CD4-positive, alpha-beta T cell (primary cell): ENCODE measurements around the gene GTF2F1. TPM values are rescaled to one million over a fixed set of nuclear protein-coding genes. Genes with fewer than 3 reads are reported as not detected.
"Not testable (repeated sequence)": the region's sequence is repeated elsewhere in the genome, so short reads cannot be mapped to it uniquely, and the experiment has no call there.

Experiments used
- ATAC-seq: fragments of 200-7000 bp; cut with Tn5 transposase; one replicate; pipeline ENCODE4 v1.10.0; 2022; ENCODE audit warnings: mild to moderate bottlenecking; ENCODE audit not compliant: poor library complexity
- CTCF ChIA-PET: fragments of 350-600 bp; sonication (Branson Sonifier 250); formaldehyde crosslinking; loops from one replicate; lab custom pipeline; 2021; ENCODE audit warnings: antibody characterized with exemption, inconsistent platforms; lab: Charles Lee
- POLR2A ChIA-PET: fragments of 350-600 bp; sonication (Branson Sonifier 250); formaldehyde crosslinking; loops from one replicate; lab custom pipeline; 2021; ENCODE audit warnings: antibody characterized with exemption, inconsistent platforms; lab: Charles Lee
- DNase-seq, 14 experiments: peaks; one replicate each; pipeline ENCODE4 v3.0.0-alpha.2; 2013 to 2020; ENCODE audit warnings: mixed read lengths in 2 of 14
- H3K27ac ChIP-seq, 2 donors: one replicate each; pipeline versions ENCODE4 v1.5.1 to v1.7.0; 2013; ENCODE audit warnings: low read length in 2 of 2, low read depth in 1 of 2, mild to moderate bottlenecking in 1 of 2
- H3K27me3 ChIP-seq, 2 experiments: 1 replicate in 1 of 2; 2 replicates in 1 of 2; pipeline versions ENCODE4 v1.6.1 to v1.7.0; 2013; ENCODE audit warnings: low read length in 2 of 2, control low read depth in 1 of 2, mild to moderate bottlenecking in 1 of 2, moderate library complexity in 1 of 2; ENCODE audit not compliant: insufficient read depth in 2 of 2, control insufficient read depth in 1 of 2
- H3K36me3 ChIP-seq: one replicate; pipeline ENCODE4 v1.6.1; 2013; ENCODE audit warnings: low read length, control low read depth; ENCODE audit not compliant: insufficient read depth
- H3K4me1 ChIP-seq: one replicate; pipeline ENCODE4 v1.6.1; 2013; ENCODE audit warnings: low read length, control low read depth; ENCODE audit not compliant: insufficient read depth
- H3K4me3 ChIP-seq: one replicate; pipeline ENCODE4 v1.5.1; 2013; ENCODE audit warnings: mild to moderate bottlenecking, low read length, moderate library complexity
- H3K9me3 ChIP-seq, 2 experiments: 1 replicate in 1 of 2; 2 replicates in 1 of 2; pipeline versions ENCODE4 v1.6.1 to v1.7.0; 2013; ENCODE audit warnings: low read length in 2 of 2, mild to moderate bottlenecking in 2 of 2, control low read depth in 1 of 2, moderate library complexity in 1 of 2; ENCODE audit not compliant: control insufficient read depth in 1 of 2, insufficient read depth in 1 of 2
- H3K27ac Mint-ChIP-seq: one replicate; pipeline ENCODE4 v1.8.0; 2020; ENCODE audit warnings: mixed read lengths
- H3K27me3 Mint-ChIP-seq: one replicate; pipeline ENCODE4 v1.8.0; 2021; ENCODE audit warnings: mixed read lengths
- H3K36me3 Mint-ChIP-seq: one replicate; pipeline ENCODE4 v1.8.0; 2021; ENCODE audit warnings: low read depth, mixed read lengths
- H3K4me1 Mint-ChIP-seq: one replicate; pipeline ENCODE4 v1.8.0; 2021; ENCODE audit warnings: low read depth, mixed read lengths
- H3K4me3 Mint-ChIP-seq: one replicate; pipeline ENCODE4 v1.8.0; 2020; ENCODE audit warnings: mild to moderate bottlenecking, mixed read lengths
- H3K9me3 Mint-ChIP-seq: one replicate; pipeline ENCODE4 v1.8.0; 2020; ENCODE audit warnings: mixed read lengths
- CTCF ChIP-seq: fragments of 200-600 bp; IDR thresholded peaks from one replicate; pipeline ENCODE4 v1.8.0; 2022; ENCODE audit warnings: antibody characterized with exemption, mild to moderate bottlenecking
- intact Hi-C, 2 experiments: fragments of 100-400 bp; cut with DNase I in 1 of 2; cut with micrococcal nuclease in 1 of 2; formaldehyde crosslinking; loops; one replicate each; pipeline versions ENCODE4 v1.15.1 to v1.9.0; 2023 to 2025; cut with DNase I, micrococcal nuclease
- total RNA-seq, 174 experiments: library from RNA in 2 of 174; stranded (reverse) in 2 of 174; gene quantifications; one replicate each; pipeline ENCODE4 v1.2.3 and lab custom pipeline; 2021 to 2026

GTF2F1 gene
- total RNA-seq, 2 experiments from 2014 or later = 56.1 to 61.1 TPM

- Mint-ChIP-seq H3K27me3 (no peaks in the 10 kb centered on the region), H3K4me3 (no peak overlapping the region), H3K4me1 (peaks cover under 1% of the 10 kb centered on the region), H3K9me3 (no peaks in the 10 kb centered on the region), H3K27ac (no peak overlapping the region), H3K36me3 (peaks cover 61% of the 10 kb centered on the region)
- DNase-seq = no peak
- no peak overlapping the region for H3K4me3 ChIP-seq
- no peak overlapping the region for H3K27ac ChIP-seq
- intact Hi-C loops = no loop called here
- peaks cover 20% of the 10 kb centered on the region for H3K36me3 ChIP-seq
- ChIA-PET CTCF (interaction anchor here (1.4 kb wide), 1 partner anchor 9 kb away, joined by 4 read pairs; the partner anchor contains the start of gene CLPP), POLR2A (interaction anchor here (0.8 kb wide), 1 partner anchor 20 kb away, joined by 3 read pairs; the partner anchor contains the start of gene ALKBH7)
- no peak for TF ChIP-seq CTCF
- no peaks in the 10 kb centered on the region for H3K4me1 ChIP-seq
- no peaks in the 10 kb centered on the region for H3K9me3 ChIP-seq
- ATAC-seq = no peak
- H3K27me3 ChIP-seq = no peaks in the 10 kb centered on the region
These were observed 40.4 kb downstream of the GTF2F1 start for GRCh38 chr19:6352381-6353165.

- CTCF ChIA-PET = no interaction called here
- TF ChIP-seq CTCF = no peak
- H3K27me3 Mint-ChIP-seq = no peaks in the 10 kb centered on the region
- Histone ChIP-seq H3K4me3 (no peak overlapping the region), H3K4me1 (no peaks in the 10 kb centered on the region), H3K36me3 (peaks cover 25% of the 10 kb centered on the region), H3K27ac (no peak overlapping the region), H3K9me3 (no peaks in the 10 kb centered on the region), H3K27me3 (no peaks in the 10 kb centered on the region)
- no peaks in the 10 kb centered on the region for H3K4me1 Mint-ChIP-seq
- peaks cover 59% of the 10 kb centered on the region for H3K36me3 Mint-ChIP-seq
- no peak for ATAC-seq
- no peak for DNase-seq
- no peak overlapping the region for H3K27ac Mint-ChIP-seq
- no peaks in the 10 kb centered on the region for H3K9me3 Mint-ChIP-seq
- intact Hi-C loops = no loop called here
- POLR2A ChIA-PET = no interaction called here
- no peak overlapping the region for H3K4me3 Mint-ChIP-seq
These were observed 42.3 kb downstream of the GTF2F1 start for GRCh38 chr19:6350688-6351087.

GRCh38 chr19:6349271-6349670 is 43.7 kb downstream of the GTF2F1 start:
- H3K4me3 Mint-ChIP-seq, H3K27ac ChIP-seq, intact Hi-C loops, H3K9me3 ChIP-seq, H3K27me3 Mint-ChIP-seq, H3K9me3 Mint-ChIP-seq, H3K27me3 ChIP-seq, CTCF ChIA-PET, H3K27ac Mint-ChIP-seq, DNase-seq, POLR2A ChIA-PET, H3K4me1 Mint-ChIP-seq, ATAC-seq, H3K4me1 ChIP-seq, H3K4me3 ChIP-seq: not testable (repeated sequence)
- peaks cover 56% of the 10 kb centered on the region for H3K36me3 Mint-ChIP-seq
- peaks cover 28% of the 10 kb centered on the region for H3K36me3 ChIP-seq
